Activated CD8-positive, alpha-beta memory T cell treated with anti-CD3 and anti-CD28 coated beads for 48 hours (primary cell): ENCODE results near the gene NTN3.

Experiments used
- DNase-seq, 3 experiments: peaks; one replicate each; pipeline ENCODE4 v3.0.0-alpha.2; 2020; ENCODE audit warnings: low read depth in 2 of 3, low spot score in 2 of 3

The NTN3 gene

GRCh38 chr16:2495041-2495440 lies 23.9 kb downstream of the NTN3 start:
- no peak for DNase-seq

GRCh38 chr16:2496223-2497115 lies 25.4 kb downstream of the NTN3 start:
- DNase-seq, result no peak

GRCh38 chr16:2497116-2497630 lies 26.1 kb downstream of the NTN3 start:
- DNase-seq, result no peak

- no peak for DNase-seq
Observed at GRCh38 chr16:2497695-2498484, 26.8 kb downstream of the NTN3 start.

- no peak for DNase-seq
Observed at GRCh38 chr16:2498531-2499253, 27.6 kb downstream of the NTN3 start.

- no peak for DNase-seq
Observed at GRCh38 chr16:2499454-2499853, 28.4 kb downstream of the NTN3 start.

GRCh38 chr16:2499890-2500429 lies 28.9 kb downstream of the NTN3 start:
- no peak for DNase-seq

GRCh38 chr16:2500430-2500917 lies 29.4 kb downstream of the NTN3 start:
- DNase-seq, result no peak

- peak; percentile 59 to 82 (median 74) for DNase-seq
Observed at GRCh38 chr16:2500918-2501750, 30.0 kb downstream of the NTN3 start.

GRCh38 chr16:2501946-2502895 lies 31.1 kb downstream of the NTN3 start:
- no peak for DNase-seq

GRCh38 chr16:2505695-2506094 lies 34.6 kb downstream of the NTN3 start:
- DNase-seq, result no peak

- no peak for DNase-seq
Observed at GRCh38 chr16:2507052-2507659, 36.1 kb downstream of the NTN3 start.

GRCh38 chr16:2507665-2508064 lies 36.6 kb downstream of the NTN3 start:
- DNase-seq, result no peak

- DNase-seq, result no peak
Observed at GRCh38 chr16:2508722-2509400, 37.8 kb downstream of the NTN3 start.

GRCh38 chr16:2511128-2511800 lies 40.2 kb downstream of the NTN3 start:
- DNase-seq, result no peak

GRCh38 chr16:2511996-2512734 lies 41.1 kb downstream of the NTN3 start:
- no peak for DNase-seq
